Retinal pigment epithelial cell (primary cell): ENCODE results near the gene C19orf44.
"Not testable (repeated sequence)": the region's sequence is repeated elsewhere in the genome, so short reads cannot be mapped to it uniquely, and the experiment has no call there.

Experiments used
- DNase-seq: peaks from one replicate; pipeline ENCODE4 v3.0.0-alpha.2; 2010; ENCODE audit warnings: low read depth
- H3K4me3 ChIP-seq: 2 replicates; pipeline ENCODE4 v1.5.1; 2011; ENCODE audit warnings: mild to moderate bottlenecking, low read length, control low read depth, moderate library complexity
- CTCF ChIP-seq: conservative IDR thresholded peaks from 2 replicates; pipeline ENCODE4 v1.5.1; 2011; ENCODE audit warnings: low read depth, low read length, control low read depth, inconsistent platforms

The C19orf44 gene

GRCh38 chr19:16470541-16470910 lies 25.7 kb upstream of the C19orf44 start:
- no peak for DNase-seq
- TF ChIP-seq CTCF, result no peak
- peak overlapping the region; percentile 82 for H3K4me3 ChIP-seq

GRCh38 chr19:16470911-16471811 lies 25.0 kb upstream of the C19orf44 start:
- DNase-seq, result no peak
- TF ChIP-seq CTCF, result no peak
- H3K4me3 ChIP-seq, result peak overlapping the region; percentile 82

GRCh38 chr19:16472559-16472899 lies 23.7 kb upstream of the C19orf44 start:
- peak overlapping the region; percentile 67 for H3K4me3 ChIP-seq
- not testable (repeated sequence) for DNase-seq

GRCh38 chr19:16472992-16473391 lies 23.2 kb upstream of the C19orf44 start:
- TF ChIP-seq CTCF, result no peak
- no peak overlapping the region for H3K4me3 ChIP-seq
- DNase-seq, result no peak

- H3K4me3 ChIP-seq, result no peak overlapping the region
Observed at GRCh38 chr19:16473875-16474392, 22.3 kb upstream of the C19orf44 start.

GRCh38 chr19:16476401-16476800 lies 19.8 kb upstream of the C19orf44 start:
- TF ChIP-seq CTCF, result no peak
- no peak overlapping the region for H3K4me3 ChIP-seq
- DNase-seq, result no peak

More at GRCh38 chr19:16473875-16474392, 22.3 kb upstream of the C19orf44 start:
- DNase-seq, result no peak
- no peak for TF ChIP-seq CTCF

GRCh38 chr19:16477311-16477710 lies 18.9 kb upstream of the C19orf44 start:
- H3K4me3 ChIP-seq, result no peak overlapping the region
- no peak for TF ChIP-seq CTCF
- no peak for DNase-seq
